DOHH2 (cell line): ENCODE data around the gene MOAP1.

ENCODE experiments used
- H3F3A ChIP-seq: fragments of 200-600 bp; sonication (generic), shearing (Covaris generic); 2 replicates; pipeline ENCODE4 v1.6.0; 2016; ENCODE audit warnings: antibody characterized with exemption, mild to moderate bottlenecking; ENCODE audit not compliant: control insufficient read depth, insufficient read depth
- H3K27ac ChIP-seq: fragments of 200-600 bp; sonication (generic); 2 replicates; pipeline ENCODE4 v1.5.1; 2014; ENCODE audit warnings: low read depth, mild to moderate bottlenecking, low read length, moderate library complexity
- H3K27me3 ChIP-seq: fragments of 200-600 bp; sonication (generic); 2 replicates; pipeline ENCODE4 v1.6.1; 2014; ENCODE audit warnings: mild to moderate bottlenecking, low read length, mixed read lengths; ENCODE audit not compliant: control insufficient read depth
- H3K36me3 ChIP-seq: fragments of 200-600 bp; sonication (generic); 2 replicates; pipeline ENCODE4 v1.6.1; 2014; ENCODE audit warnings: mild to moderate bottlenecking, low read length, moderate library complexity, mixed read lengths; ENCODE audit not compliant: control insufficient read depth
- H3K4me1 ChIP-seq: fragments of 200-600 bp; sonication (generic); 2 replicates; pipeline ENCODE4 v1.6.1; 2014; ENCODE audit warnings: mild to moderate bottlenecking, low read length, mixed read lengths; ENCODE audit not compliant: control insufficient read depth
- H3K4me2 ChIP-seq: fragments of 200-600 bp; sonication (generic); 2 replicates; pipeline ENCODE4 v1.6.0; 2014; ENCODE audit warnings: mild to moderate bottlenecking, low read length, moderate library complexity
- H3K4me3 ChIP-seq: fragments of 200-600 bp; sonication (generic); 2 replicates; pipeline ENCODE4 v1.5.1; 2014; ENCODE audit warnings: mild to moderate bottlenecking, low read length, mixed read lengths
- H3K79me2 ChIP-seq: fragments of 200-600 bp; sonication (generic); 2 replicates; pipeline ENCODE4 v1.6.1; 2014; ENCODE audit warnings: mild to moderate bottlenecking, low read length, mixed read lengths; ENCODE audit not compliant: control insufficient read depth
- H3K9me2 ChIP-seq: fragments of 200-600 bp; sonication (generic); replicated peaks from 2 replicates; pipeline ENCODE4 v1.6.1; 2014; ENCODE audit warnings: mild to moderate bottlenecking, low read length, mixed read lengths; ENCODE audit not compliant: control insufficient read depth
- H3K9me3 ChIP-seq: fragments of 200-600 bp; sonication (generic); 2 replicates; pipeline ENCODE4 v1.6.1; 2014; ENCODE audit warnings: antibody characterized with exemption, low read length, mixed read lengths; ENCODE audit not compliant: control insufficient read depth, insufficient read depth
- H4K20me1 ChIP-seq: fragments of 200-600 bp; sonication (generic); 2 replicates; pipeline ENCODE4 v1.6.0; 2014; ENCODE audit warnings: low read depth, mild to moderate bottlenecking, antibody characterized with exemption, low read length, moderate library complexity; ENCODE audit not compliant: control insufficient read depth, insufficient read depth
- CTCF ChIP-seq: fragments of 200-600 bp; sonication (generic); IDR thresholded peaks from one replicate; pipeline ENCODE4 v1.5.1; 2014; ENCODE audit warnings: antibody characterized with exemption, mild to moderate bottlenecking, low read depth, low read length; ENCODE audit not compliant: poor library complexity, severe bottlenecking
- EZH2phosphoT487 ChIP-seq: fragments of 200-600 bp; sonication (generic); IDR thresholded peaks from 2 replicates; pipeline ENCODE4 v1.6.1; 2017; ENCODE audit warnings: borderline replicate concordance, mild to moderate bottlenecking, antibody characterized with exemption, low read length, moderate library complexity, mixed read lengths

The MOAP1 gene

GRCh38 chr14:93155667-93156066 is 29.0 kb downstream of the MOAP1 start:
- H3K27me3 ChIP-seq, result no peaks in the 10 kb centered on the region
- no peaks in the 10 kb centered on the region for H3K9me3 ChIP-seq
- TF ChIP-seq CTCF (no peak), EZH2phosphoT487 (no peak)

GRCh38 chr14:93153121-93153520 is 31.6 kb downstream of the MOAP1 start:
- H3K4me1 ChIP-seq, result no peaks in the 10 kb centered on the region
- H4K20me1 ChIP-seq, result no peaks in the 10 kb centered on the region
- H3K4me2 ChIP-seq, result no peak overlapping the region
- H3K27me3 ChIP-seq, result no peaks in the 10 kb centered on the region
- no peak overlapping the region for H3K4me3 ChIP-seq
- no peaks in the 10 kb centered on the region for H3K36me3 ChIP-seq
- no peaks in the 10 kb centered on the region for H3K9me2 ChIP-seq
- no peaks in the 10 kb centered on the region for H3K9me3 ChIP-seq
- no peak overlapping the region for H3K27ac ChIP-seq
- H3K79me2 ChIP-seq, result no peaks in the 10 kb centered on the region
- TF ChIP-seq CTCF (no peak), EZH2phosphoT487 (no peak)
- no peaks in the 10 kb centered on the region for H3F3A ChIP-seq

More at GRCh38 chr14:93155667-93156066, 29.0 kb downstream of the MOAP1 start:
- no peaks in the 10 kb centered on the region for H3K79me2 ChIP-seq
- no peaks in the 10 kb centered on the region for H3K36me3 ChIP-seq
- H3K4me2 ChIP-seq, result no peak overlapping the region
- no peak overlapping the region for H3K27ac ChIP-seq
- H4K20me1 ChIP-seq, result no peaks in the 10 kb centered on the region
- H3K9me2 ChIP-seq, result no peaks in the 10 kb centered on the region
- peaks cover 8% of the 10 kb centered on the region for H3K4me1 ChIP-seq
- H3K4me3 ChIP-seq, result no peak overlapping the region
- no peaks in the 10 kb centered on the region for H3F3A ChIP-seq

GRCh38 chr14:93150227-93151208 is 34.2 kb downstream of the MOAP1 start:
- no peak overlapping the region for H3K4me3 ChIP-seq
- no peak for TF ChIP-seq EZH2phosphoT487
- TF ChIP-seq CTCF, result no peak
- H3K27me3 ChIP-seq, result peaks cover 7% of the 10 kb centered on the region
- no peaks in the 10 kb centered on the region for H3K9me3 ChIP-seq
- H3K9me2 ChIP-seq, result no peaks in the 10 kb centered on the region
- no peaks in the 10 kb centered on the region for H3F3A ChIP-seq
- no peak overlapping the region for H3K27ac ChIP-seq
- H3K4me2 ChIP-seq, result no peak overlapping the region
- H3K36me3 ChIP-seq, result no peaks in the 10 kb centered on the region
- H4K20me1 ChIP-seq, result no peaks in the 10 kb centered on the region
- H3K4me1 ChIP-seq, result no peaks in the 10 kb centered on the region
- no peaks in the 10 kb centered on the region for H3K79me2 ChIP-seq
